GM18861 (cell line): Measurements from ENCODE around the gene SLC28A1.
"Not testable (repeated sequence)": the region's sequence is repeated elsewhere in the genome, so short reads cannot be mapped to it uniquely, and the experiment has no call there.

Experiments
- ATAC-seq: cut with Tn5 transposase; IDR thresholded peaks from one replicate; pipeline ENCODE4 v1.9.1; 2021; ENCODE audit not compliant: unreplicated experiment

The SLC28A1 gene

GRCh38 chr15:84907731-84908130, 23.3 kb downstream of the SLC28A1 start:
- no peak for ATAC-seq

DNA sequence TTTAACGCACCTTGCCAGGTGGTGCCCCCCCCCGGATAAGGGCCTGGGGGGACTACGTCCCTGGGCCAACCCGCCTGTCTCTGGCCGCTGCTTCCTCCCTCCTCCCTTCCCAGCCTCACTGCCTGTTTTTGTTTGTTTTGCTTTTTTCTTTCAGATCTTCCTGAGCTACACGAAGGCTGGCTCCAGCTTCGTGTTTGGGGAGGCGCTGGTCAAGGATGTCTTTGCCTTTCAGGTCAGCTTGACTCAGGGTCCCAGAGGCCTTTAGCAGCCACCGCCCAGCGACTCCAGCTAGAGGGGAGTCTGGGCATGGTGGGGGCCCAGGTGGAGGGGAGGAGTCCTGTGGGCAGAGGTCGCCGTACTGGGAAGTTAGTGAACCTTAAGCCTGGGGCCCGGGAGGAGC, 24.1 kb downstream of the SLC28A1 start:
- no peak for ATAC-seq

DNA sequence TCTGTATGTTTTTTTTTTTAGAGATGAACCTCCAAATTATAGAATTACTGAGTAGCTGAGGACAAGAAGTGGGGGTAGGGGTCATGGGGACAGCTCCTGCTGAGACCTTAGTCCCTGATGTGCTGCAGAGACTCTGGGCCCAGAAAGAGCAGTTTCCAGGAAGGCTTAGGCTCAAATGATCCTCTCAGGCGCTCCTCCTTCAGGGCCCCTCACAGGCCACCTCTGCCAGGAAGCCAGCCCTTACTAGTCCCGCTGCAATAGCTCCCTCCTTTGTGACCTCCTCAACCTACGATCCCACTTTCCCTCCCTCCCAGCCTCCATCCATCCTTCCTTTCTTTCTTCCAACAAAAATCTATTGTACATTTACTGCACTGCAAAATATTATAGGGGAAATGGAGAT, 24.6 kb downstream of the SLC28A1 start:
- no peak for ATAC-seq

DNA sequence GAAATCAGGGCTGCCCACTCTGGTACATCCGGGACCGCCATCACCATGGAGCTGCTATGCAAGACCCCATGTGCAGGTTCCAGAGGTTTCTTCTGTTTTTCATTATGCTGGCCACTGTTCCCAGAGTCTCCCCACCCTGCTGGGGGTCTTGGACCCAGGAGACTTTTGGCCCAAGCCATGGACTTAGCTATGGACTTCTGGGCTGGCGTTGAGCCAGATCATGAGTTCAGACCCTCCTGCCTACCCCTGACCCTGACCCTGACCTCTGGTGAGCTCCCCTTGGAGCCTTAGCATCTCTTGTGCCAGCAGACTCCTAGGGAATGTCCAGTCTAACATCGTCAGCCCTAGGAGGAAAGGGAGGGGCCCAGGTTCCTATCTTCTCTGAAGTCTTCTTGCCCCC, 25.3 kb downstream of the SLC28A1 start:
- ATAC-seq, result no peak

GRCh38 chr15:84910928-84911623, 26.6 kb downstream of the SLC28A1 start:
- ATAC-seq, result no peak

- no peak for ATAC-seq
Observed at GRCh38 chr15:84911879-84912660, 27.6 kb downstream of the SLC28A1 start.

GRCh38 chr15:84913360-84913723, 28.9 kb downstream of the SLC28A1 start:
- ATAC-seq, result no peak

DNA sequence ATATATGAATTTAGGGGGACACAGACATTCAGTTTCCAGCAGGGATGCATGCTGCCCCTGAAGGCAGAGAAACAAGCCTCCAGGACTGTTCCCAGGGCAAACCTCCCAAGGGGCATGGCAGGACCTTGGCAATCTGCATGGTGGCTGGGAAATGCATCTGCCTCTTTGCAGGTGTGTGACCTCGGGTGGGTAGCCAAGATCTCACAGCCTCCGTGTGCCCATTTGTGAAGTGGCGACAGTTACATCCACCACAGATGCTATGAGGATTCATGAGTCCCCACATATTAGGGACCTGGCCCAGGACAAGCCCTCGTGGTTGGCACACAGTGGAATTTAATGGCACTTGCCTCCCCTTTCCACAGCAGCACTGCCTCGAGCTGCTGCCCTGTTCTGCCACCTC, 29.9 kb downstream of the SLC28A1 start:
- ATAC-seq, result no peak

DNA sequence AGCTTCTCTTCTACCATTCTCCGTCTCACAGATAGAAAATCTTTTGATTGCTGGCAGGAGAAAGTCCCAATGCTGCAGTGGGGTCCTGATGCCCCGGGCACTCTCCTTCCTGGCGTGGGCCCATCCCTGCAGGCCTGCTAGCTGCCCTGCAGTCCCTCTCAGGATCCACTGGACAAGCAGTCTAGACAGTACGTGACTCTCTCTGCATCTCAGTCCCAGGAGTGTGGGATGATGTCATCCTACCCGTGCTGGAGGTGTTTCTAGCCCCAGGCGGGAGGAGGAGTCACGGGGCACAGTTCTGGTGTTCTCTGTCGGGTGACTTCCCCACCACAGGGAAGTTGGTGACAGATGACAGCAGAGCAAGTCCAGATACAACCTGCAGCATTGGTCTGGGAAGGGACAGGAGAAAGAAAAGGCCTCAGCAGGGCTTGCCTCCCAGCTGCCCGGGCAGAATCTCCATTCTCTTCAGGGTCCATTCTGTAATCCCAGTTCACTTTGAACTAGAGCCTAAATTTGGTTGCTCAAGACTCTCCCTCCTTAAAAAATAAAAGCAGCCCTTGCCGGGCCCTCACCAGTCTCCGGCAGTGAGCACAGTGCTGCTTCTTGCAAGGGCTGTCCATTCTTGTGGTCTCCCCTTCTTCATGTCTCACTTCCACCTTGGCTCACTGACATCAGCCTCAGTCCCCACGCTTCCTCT, 30.6 kb downstream of the SLC28A1 start:
- ATAC-seq, result peak; percentile 89

GRCh38 chr15:84915606-84915958, 31.1 kb downstream of the SLC28A1 start:
- no peak for ATAC-seq

DNA sequence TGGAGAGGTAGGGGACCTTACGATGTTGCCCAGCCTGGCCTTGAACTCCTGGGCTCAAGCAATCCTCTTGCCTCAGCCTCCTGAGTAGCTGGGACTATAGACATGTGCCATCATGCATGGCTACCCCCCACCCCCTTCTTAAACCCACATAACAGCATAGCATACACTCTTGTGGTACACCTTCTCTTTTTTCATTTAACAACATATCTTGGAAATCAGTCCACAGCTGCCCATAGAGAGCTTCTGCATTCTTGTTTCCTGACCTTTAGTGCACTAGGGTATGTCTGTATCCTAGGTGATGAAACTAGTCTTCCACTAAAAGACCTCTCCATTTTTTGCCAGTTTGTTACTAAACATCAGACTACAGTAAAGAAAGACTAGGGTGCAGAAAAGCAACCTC, 33.0 kb downstream of the SLC28A1 start:
- no peak for ATAC-seq

GRCh38 chr15:84919106-84919667, 34.7 kb downstream of the SLC28A1 start:
- no peak for ATAC-seq

DNA sequence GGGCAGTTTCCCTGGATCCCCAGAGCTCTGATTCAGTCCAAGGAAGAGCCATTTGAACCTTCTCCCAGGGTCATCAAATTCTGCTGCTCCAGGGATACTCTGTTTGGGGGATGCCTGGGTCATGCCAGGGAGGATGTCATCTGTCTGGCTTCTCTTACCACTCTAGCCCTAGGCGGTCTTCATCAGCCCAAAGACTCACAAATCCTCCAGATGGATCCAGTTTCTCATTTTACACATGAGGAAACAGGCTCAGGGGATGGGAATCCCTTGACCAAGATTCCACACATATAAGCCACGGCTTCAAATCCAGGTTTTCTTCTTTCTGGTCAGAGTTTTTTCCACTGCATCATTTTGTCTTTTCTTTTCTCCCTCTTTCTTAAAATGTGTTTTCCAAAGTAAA, 36.7 kb downstream of the SLC28A1 start:
- ATAC-seq, result no peak

GRCh38 chr15:84922530-84922929, 38.1 kb downstream of the SLC28A1 start:
- ATAC-seq, result no peak

DNA sequence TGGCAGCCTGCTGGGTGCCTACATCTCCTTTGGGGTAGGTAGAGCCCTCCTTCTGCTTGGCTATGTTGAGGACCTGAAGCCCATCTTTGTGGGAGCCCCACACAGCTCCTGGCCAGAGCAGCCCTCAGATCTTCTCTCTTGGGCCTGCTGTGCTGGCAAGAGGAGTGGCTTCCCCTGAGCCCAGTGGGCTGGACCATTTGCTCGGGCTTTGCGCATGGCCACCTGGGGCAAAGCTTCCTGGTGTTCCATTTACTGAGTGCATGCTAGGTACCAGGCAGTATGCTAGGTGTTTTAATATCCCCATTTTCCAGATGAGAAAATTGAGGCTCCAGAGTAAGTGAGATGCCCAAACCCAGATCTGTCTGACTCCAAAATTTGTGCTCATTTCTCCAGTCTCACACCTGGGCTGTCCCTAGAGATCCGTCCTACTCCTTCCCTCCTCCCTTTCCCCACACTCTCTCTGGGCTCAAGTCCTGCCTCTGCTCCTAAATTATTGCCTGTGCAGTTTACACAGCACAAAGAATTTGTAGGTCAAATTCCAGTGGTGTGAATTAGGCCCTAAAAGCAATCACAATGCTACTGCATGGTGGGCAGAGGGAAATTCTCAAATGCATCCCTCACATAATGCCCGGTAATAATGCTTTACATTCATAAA, 39.7 kb downstream of the SLC28A1 start:
- ATAC-seq, result no peak

DNA sequence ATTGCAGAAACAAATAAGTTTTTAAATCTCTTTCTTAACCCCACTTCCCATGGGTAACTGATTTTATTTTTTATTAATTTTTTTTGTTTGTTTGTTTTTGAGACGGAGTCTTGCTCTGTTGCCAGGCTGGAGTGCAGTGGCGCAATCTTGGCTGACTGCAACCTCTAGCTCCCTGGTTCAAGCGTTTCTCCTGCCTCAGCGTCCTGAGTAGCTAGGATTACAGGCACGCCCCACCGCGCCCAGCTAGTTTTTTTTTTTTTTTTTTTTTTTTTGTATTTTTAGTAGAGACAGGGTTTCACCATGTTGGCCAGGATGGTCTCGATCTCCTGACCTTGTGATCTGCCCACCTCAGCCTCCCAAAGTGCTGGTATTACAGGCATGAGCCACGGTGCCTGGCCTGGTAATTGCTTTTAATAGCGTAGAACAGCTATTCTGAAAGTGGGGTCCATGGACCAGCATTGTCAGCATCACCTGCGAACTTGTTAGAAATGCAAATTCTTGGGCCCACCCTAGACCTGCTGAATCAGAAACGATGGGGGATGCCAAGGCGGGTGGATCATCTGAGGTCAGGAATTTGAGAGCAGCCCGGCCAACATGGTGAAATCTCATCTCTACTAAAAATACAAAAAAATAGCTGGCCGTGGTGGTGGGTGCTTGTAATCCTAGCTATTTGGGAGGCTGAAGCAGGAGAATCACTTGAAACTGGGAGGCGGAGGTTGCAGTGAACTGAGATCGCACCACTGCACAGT, 40.5 kb downstream of the SLC28A1 start:
- ATAC-seq, result not testable (repeated sequence)

GRCh38 chr15:84925906-84926305, 41.4 kb downstream of the SLC28A1 start:
- no peak for ATAC-seq

GRCh38 chr15:84926491-84927230, 42.2 kb downstream of the SLC28A1 start:
- no peak for ATAC-seq

DNA sequence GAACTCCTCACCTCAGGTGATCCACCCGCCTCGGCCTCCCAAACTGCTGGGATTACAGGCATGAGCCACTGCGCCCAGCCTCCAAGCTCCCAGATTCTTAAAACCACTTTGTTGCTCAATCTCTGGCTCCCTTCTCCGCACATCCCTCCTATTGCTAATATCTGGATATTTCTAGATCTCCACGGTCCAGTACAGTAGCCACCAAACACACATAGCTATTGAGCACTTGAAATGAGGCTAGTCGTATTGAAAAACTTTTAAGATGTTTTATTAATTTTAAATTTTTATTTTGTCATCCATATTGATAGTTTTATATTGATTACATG, 44.3 kb downstream of the SLC28A1 start:
- no peak for ATAC-seq
